AG09319 (cell line): ENCODE data around the gene NOC3L.
"Not testable (repeated sequence)": the region's sequence is repeated elsewhere in the genome, so short reads cannot be mapped to it uniquely, and the experiment has no call there.

ENCODE experiments used
- DNase-seq: peaks from one replicate; pipeline ENCODE4 v3.0.0-alpha.2; 2010; ENCODE audit warnings: low read depth; ENCODE audit errors: extremely low read depth
- TF ChIP-seq, protein P1 (sequence below): IDR thresholded peaks from 2 replicates; pipeline ENCODE4 v1.5.1; 2011; ENCODE audit warnings: low read depth, mild to moderate bottlenecking, inconsistent platforms, low read length, moderate library complexity

Gene NOC3L

GRCh38 chr10:94358480-94358879 is 4.3 kb downstream of the NOC3L start:
- peak; percentile 70 for DNase-seq
- TF ChIP-seq, protein P1, sequence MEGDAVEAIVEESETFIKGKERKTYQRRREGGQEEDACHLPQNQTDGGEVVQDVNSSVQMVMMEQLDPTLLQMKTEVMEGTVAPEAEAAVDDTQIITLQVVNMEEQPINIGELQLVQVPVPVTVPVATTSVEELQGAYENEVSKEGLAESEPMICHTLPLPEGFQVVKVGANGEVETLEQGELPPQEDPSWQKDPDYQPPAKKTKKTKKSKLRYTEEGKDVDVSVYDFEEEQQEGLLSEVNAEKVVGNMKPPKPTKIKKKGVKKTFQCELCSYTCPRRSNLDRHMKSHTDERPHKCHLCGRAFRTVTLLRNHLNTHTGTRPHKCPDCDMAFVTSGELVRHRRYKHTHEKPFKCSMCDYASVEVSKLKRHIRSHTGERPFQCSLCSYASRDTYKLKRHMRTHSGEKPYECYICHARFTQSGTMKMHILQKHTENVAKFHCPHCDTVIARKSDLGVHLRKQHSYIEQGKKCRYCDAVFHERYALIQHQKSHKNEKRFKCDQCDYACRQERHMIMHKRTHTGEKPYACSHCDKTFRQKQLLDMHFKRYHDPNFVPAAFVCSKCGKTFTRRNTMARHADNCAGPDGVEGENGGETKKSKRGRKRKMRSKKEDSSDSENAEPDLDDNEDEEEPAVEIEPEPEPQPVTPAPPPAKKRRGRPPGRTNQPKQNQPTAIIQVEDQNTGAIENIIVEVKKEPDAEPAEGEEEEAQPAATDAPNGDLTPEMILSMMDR, result no peak

DNA sequence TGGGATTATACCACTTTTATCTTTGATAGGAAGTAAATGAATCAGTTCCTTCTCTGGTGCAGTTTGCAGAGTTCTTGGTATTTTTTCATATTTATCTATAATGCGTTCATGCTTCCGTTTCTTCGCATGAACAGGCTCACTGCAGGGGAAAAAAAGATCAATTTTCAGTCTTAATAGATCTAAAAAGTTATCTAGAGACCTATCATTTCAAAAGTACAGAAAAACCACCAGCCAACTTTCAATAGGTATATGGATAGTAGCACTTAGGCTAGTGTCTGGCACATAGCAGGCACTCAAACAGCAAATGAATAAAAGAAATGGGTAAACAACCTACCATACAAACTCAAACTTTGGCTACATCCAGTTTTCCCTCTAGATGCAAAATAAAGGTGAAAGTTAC is 5.5 kb downstream of the NOC3L start:
- TF ChIP-seq, protein P1, result no peak
- no peak for DNase-seq

DNA sequence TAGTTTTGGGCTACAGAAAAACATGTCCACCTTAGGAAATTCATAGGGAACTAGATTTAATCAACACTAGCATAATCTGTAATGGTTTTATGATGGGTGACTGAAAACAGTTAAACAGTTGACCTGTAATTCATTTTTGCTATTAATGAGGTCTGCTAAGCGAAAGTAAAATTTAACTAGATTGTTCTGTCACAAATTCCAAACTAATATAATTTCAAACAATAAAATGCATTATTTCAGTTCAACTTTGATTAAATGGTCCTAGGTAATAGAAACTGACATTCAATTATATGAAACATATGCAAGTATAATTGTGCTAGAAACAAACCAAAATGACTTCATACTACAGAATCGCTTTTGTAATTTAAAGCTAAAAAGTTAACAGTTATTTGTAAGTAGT is 6.9 kb downstream of the NOC3L start:
- DNase-seq, result no peak
- TF ChIP-seq, protein P1, result no peak

- TF ChIP-seq, protein P1, result no peak
- DNase-seq, result no peak
These were observed 9.4 kb downstream of the NOC3L start for GRCh38 chr10:94353336-94353735.

GRCh38 chr10:94351089-94351488 is 11.7 kb downstream of the NOC3L start:
- TF ChIP-seq, protein P1, result no peak
- DNase-seq, result no peak

GRCh38 chr10:94350500-94350899 is 12.2 kb downstream of the NOC3L start:
- DNase-seq, result not testable (repeated sequence)

GRCh38 chr10:94349327-94349726 is 13.4 kb downstream of the NOC3L start:
- TF ChIP-seq, protein P1, result no peak
- DNase-seq, result no peak

DNA sequence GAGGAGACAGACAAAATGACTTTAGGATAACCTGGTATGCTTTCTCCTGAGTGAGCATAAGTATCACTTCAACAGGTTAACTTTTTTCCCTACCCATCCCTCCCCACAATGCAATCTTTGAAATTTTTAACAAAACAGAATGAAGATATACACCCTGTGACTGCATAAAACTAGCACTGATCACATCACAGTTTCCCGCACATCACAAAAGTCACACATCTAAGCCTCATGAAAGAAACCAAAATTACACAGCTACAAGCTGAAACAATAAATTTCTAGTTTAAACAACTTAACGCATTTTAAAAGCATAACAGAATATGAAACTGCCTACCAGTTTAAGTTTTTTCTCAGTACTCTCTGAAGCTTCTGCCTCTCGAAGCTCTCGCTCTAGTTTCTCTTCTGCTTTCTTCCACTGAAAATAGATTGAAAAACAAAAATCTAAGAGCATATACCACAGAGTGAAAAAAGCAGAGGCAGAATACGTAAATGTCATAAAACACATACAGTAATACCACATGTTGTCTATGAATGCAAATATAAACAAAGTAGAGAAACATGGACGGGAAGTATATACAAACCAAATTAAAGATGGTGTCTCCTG is 18.1 kb downstream of the NOC3L start:
- DNase-seq, result no peak
- TF ChIP-seq, protein P1, result no peak
